Stimulated activated naive B cell treated with anti-CD40 and anti-IgM and Interleukin-4, amounts not matched to agents 10 μg/mL and 1 μg/mL and 100 μg/mL, for 72 hours (primary cell): ENCODE data around the gene RUNX3.

ENCODE experiments used
- ATAC-seq, 2 donors: fragments of 150-1000 bp; cut with Tn5 transposase; replicated peaks; 2 replicates each; pipeline ENCODE4 v1.10.0; 2021; ENCODE audit warnings: moderate library complexity in 1 of 2
- DNase-seq: peaks from one replicate; pipeline ENCODE4 v3.0.0; 2021
- H3K27ac Mint-ChIP-seq: one replicate; pipeline ENCODE4 v1.8.0; 2022; ENCODE audit warnings: mild to moderate bottlenecking, mixed read lengths
- H3K27me3 Mint-ChIP-seq, 2 donors: one replicate each; pipeline ENCODE4 v1.8.0; 2022; ENCODE audit warnings: mixed read lengths in 2 of 2
- H3K36me3 Mint-ChIP-seq, 2 donors: one replicate each; pipeline ENCODE4 v1.8.0; 2022; ENCODE audit warnings: mixed read lengths in 2 of 2, mild to moderate bottlenecking in 1 of 2
- H3K4me1 Mint-ChIP-seq, 2 donors: one replicate each; pipeline ENCODE4 v1.8.0; 2022; ENCODE audit warnings: mixed read lengths in 2 of 2, mild to moderate bottlenecking in 1 of 2
- H3K4me3 Mint-ChIP-seq, 2 donors: one replicate each; pipeline ENCODE4 v1.8.0; 2022; ENCODE audit warnings: mild to moderate bottlenecking in 2 of 2, mixed read lengths in 2 of 2, moderate library complexity in 1 of 2
- H3K9me3 Mint-ChIP-seq, 2 donors: one replicate each; pipeline ENCODE4 v1.8.0; 2022; ENCODE audit warnings: mixed read lengths in 2 of 2, mild to moderate bottlenecking in 1 of 2

The RUNX3 gene

GRCh38 chr1:24905355-24905978, 24.6 kb downstream of the RUNX3 start:
- H3K27me3 Mint-ChIP-seq: no peaks in the 10 kb centered on the region
- peaks cover 53 to 69% of the 10 kb centered on the region in 2 donors for H3K36me3 Mint-ChIP-seq
- no peaks in the 10 kb centered on the region for H3K9me3 Mint-ChIP-seq
- no peak for ATAC-seq
- H3K27ac Mint-ChIP-seq: peak overlapping the region; percentile 79
- no peak for DNase-seq
- peaks cover 42 to 61% of the 10 kb centered on the region in 2 donors for H3K4me1 Mint-ChIP-seq
- no peak overlapping the region for H3K4me3 Mint-ChIP-seq

DNA sequence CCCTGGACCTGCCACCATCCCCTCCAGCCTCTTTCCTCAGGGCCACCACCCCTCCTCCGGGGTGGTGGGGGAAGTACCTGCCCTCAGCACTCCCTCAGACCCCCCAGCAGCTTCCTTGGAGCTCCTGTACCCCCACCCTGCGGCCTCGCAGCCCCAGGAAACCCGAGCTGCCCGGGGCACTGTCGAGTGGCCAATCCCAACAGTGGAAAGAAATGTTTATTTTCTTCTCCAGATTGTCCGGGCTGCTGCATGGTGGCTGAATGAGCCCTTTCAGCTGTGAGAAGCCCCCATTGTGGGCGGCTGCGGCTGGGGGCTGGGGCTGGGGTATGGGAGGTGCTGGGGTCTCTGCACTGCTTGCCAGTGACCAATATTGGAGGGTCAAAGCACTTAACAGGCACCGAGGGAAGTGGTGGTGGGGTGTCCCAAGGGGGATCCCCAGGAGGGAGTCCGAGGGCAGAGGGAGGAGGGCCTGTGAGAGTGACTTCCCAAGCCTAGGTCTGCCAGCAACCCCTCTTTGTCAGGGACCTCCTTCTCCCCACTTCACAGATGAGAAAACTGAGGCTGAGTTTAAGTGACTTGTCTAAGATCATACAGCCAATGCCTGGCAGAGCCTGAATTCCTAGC, 25.2 kb downstream of the RUNX3 start:
- Mint-ChIP-seq H3K9me3 (no peaks in the 10 kb centered on the region), H3K27ac (peak overlapping the region; percentile 79), H3K4me1 (peaks cover 46 to 61% of the 10 kb centered on the region in 2 donors), H3K36me3 (peaks cover 54 to 72% of the 10 kb centered on the region in 2 donors), H3K27me3 (no peaks in the 10 kb centered on the region), H3K4me3 (no peak overlapping the region)
- no peak for DNase-seq
- no peak for ATAC-seq

- Mint-ChIP-seq H3K36me3 (peaks cover 51 to 72% of the 10 kb centered on the region in 2 donors), H3K9me3 (no peaks in the 10 kb centered on the region), H3K27me3 (no peaks in the 10 kb centered on the region), H3K27ac (peak overlapping the region; percentile 77), H3K4me1 (peaks cover 48 to 61% of the 10 kb centered on the region in 2 donors), H3K4me3 (peak overlapping the region in 1 of 2 donors; percentile 9)
- DNase-seq: no peak
- no peak for ATAC-seq
Observed at GRCh38 chr1:24903955-24904730, 25.9 kb downstream of the RUNX3 start.

DNA sequence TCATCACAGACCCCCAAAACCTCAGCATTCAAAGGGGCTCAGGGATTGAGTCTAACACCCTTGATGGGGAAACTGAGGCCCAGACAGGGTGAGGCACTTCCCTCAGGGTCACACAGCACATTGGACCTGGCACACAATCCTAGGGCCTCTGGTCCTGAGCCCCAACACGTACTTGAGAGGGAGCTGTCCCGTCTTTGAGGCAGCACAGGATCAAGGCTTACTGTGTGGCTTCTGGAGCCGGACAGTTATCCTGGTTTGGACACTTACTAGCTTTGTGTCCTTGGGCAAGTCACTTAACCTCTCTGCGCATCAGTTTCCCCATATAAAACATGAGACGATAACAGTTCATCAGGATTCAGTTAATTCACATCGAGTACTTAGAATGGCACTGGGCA, 26.5 kb downstream of the RUNX3 start:
- ATAC-seq (no peak), DNase-seq (no peak)
- H3K27me3 Mint-ChIP-seq: no peaks in the 10 kb centered on the region
- no peaks in the 10 kb centered on the region for H3K9me3 Mint-ChIP-seq
- peaks cover 49 to 66% of the 10 kb centered on the region in 2 donors for H3K4me1 Mint-ChIP-seq
- H3K27ac Mint-ChIP-seq: peak overlapping the region; percentile 69
- no peak overlapping the region for H3K4me3 Mint-ChIP-seq
- peaks cover 45 to 72% of the 10 kb centered on the region in 2 donors for H3K36me3 Mint-ChIP-seq

GRCh38 chr1:24903011-24903461, 27.0 kb downstream of the RUNX3 start:
- H3K36me3 Mint-ChIP-seq: peaks cover 48 to 75% of the 10 kb centered on the region in 2 donors
- H3K4me3 Mint-ChIP-seq: no peak overlapping the region
- H3K27me3 Mint-ChIP-seq: no peaks in the 10 kb centered on the region
- peak overlapping the region; percentile 88 for H3K27ac Mint-ChIP-seq
- ATAC-seq (no peak), DNase-seq (no peak)
- H3K4me1 Mint-ChIP-seq: peaks cover 52 to 69% of the 10 kb centered on the region in 2 donors
- no peaks in the 10 kb centered on the region for H3K9me3 Mint-ChIP-seq

GRCh38 chr1:24902471-24902891, 27.6 kb downstream of the RUNX3 start:
- Mint-ChIP-seq H3K4me3 (peak overlapping the region in 1 of 2 donors; percentile 40), H3K4me1 (peaks cover 51 to 66% of the 10 kb centered on the region in 2 donors)

DNA sequence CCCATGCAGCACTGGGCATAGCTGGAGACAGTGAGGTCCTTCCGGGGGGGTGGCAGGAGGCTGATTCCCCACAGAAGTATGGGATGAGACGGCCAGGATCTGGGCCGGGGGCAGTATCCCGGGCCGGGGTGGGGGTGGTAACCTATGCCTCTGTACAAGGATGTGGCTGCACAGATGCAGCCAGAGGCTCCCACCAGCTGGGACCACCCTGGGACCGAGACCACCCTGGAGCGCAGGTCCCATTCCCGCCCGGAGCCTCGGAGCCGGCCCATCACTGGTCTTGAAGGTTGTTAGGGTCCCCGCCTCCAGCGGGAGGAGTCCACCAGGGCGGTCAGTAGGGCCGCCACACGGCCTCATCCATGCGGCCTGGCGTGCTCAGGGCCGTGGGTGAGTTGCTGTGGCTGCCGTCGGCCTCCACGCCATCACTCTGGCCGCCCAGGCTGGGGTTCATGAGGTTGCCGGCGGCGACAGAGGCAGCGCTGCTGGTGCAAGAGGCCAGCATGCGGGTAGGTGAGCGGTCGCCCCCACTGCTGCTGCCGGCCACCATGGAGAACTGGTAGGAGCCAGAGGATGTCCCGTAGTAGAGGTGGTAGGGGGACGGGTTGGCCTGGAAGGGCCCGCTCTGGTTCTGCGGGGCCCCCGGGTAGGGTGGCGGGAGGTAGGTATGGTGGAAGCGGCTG, 28.1 kb downstream of the RUNX3 start:
- Mint-ChIP-seq H3K27ac (peak overlapping the region; percentile 93), H3K27me3 (no peaks in the 10 kb centered on the region), H3K4me3 (peak overlapping the region; percentile 39 to 40), H3K4me1 (peaks cover 50 to 64% of the 10 kb centered on the region in 2 donors), H3K36me3 (peaks cover 43 to 70% of the 10 kb centered on the region in 2 donors), H3K9me3 (no peaks in the 10 kb centered on the region)
- ATAC-seq (no peak), DNase-seq (no peak)

More at GRCh38 chr1:24902471-24902891, 27.6 kb downstream of the RUNX3 start:
- Mint-ChIP-seq H3K27me3 (no peaks in the 10 kb centered on the region), H3K27ac (peak overlapping the region; percentile 93), H3K9me3 (no peaks in the 10 kb centered on the region), H3K36me3 (peaks cover 43 to 73% of the 10 kb centered on the region in 2 donors)
- DNase-seq (no peak), ATAC-seq (no peak)

GRCh38 chr1:24900985-24901781, 28.9 kb downstream of the RUNX3 start:
- peaks cover 53 to 69% of the 10 kb centered on the region in 2 donors for H3K4me1 Mint-ChIP-seq
- H3K36me3 Mint-ChIP-seq: peaks cover 40 to 67% of the 10 kb centered on the region in 2 donors
- DNase-seq (no peak), ATAC-seq (peak; percentile 3 to 22)
- peak overlapping the region; percentile 93 for H3K27ac Mint-ChIP-seq
- peak overlapping the region; percentile 25 to 39 for H3K4me3 Mint-ChIP-seq
- no peaks in the 10 kb centered on the region for H3K9me3 Mint-ChIP-seq
- no peaks in the 10 kb centered on the region for H3K27me3 Mint-ChIP-seq

DNA sequence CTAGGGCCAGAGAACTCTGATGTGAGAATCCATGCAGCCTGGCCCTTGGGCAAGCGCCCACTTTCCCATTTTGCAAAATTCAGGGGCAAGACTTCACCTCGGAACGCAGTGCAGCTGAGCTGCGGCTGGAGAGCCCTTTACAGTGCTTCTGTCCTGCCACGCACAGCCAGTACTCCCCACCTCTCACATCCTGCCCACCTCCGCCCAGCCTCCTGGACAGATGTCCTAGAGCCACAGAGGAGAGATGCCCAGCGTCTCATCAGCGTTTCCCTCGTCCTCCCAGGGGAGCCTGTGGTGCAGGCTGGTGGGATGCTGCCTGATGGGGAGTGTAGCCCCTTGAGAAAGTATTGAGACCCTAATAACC, 29.6 kb downstream of the RUNX3 start:
- peaks cover 40 to 68% of the 10 kb centered on the region in 2 donors for H3K36me3 Mint-ChIP-seq
- no peaks in the 10 kb centered on the region for H3K27me3 Mint-ChIP-seq
- DNase-seq (no peak), ATAC-seq (no peak)
- H3K4me3 Mint-ChIP-seq: peak overlapping the region; percentile 14 to 50
- H3K4me1 Mint-ChIP-seq: peaks cover 54 to 71% of the 10 kb centered on the region in 2 donors
- no peaks in the 10 kb centered on the region for H3K9me3 Mint-ChIP-seq
- peak overlapping the region; percentile 84 for H3K27ac Mint-ChIP-seq

- ATAC-seq: peak; percentile 5 to 15
- no peak for DNase-seq
- H3K27ac Mint-ChIP-seq: peak overlapping the region; percentile 89
- peaks cover 52 to 71% of the 10 kb centered on the region in 2 donors for H3K4me1 Mint-ChIP-seq
- H3K27me3 Mint-ChIP-seq: no peaks in the 10 kb centered on the region
- no peaks in the 10 kb centered on the region for H3K9me3 Mint-ChIP-seq
- peak overlapping the region in 1 of 2 donors; percentile 52 for H3K4me3 Mint-ChIP-seq
- peaks cover 40 to 68% of the 10 kb centered on the region in 2 donors for H3K36me3 Mint-ChIP-seq
Observed at GRCh38 chr1:24899581-24900485, 30.2 kb downstream of the RUNX3 start.

GRCh38 chr1:24898909-24899439, 31.1 kb downstream of the RUNX3 start:
- ATAC-seq (peak; percentile 4 to 15), DNase-seq (no peak)
- H3K27ac Mint-ChIP-seq: peak overlapping the region; percentile 89
- H3K9me3 Mint-ChIP-seq: no peaks in the 10 kb centered on the region
- no peaks in the 10 kb centered on the region for H3K27me3 Mint-ChIP-seq
- peak overlapping the region; percentile 52 to 61 for H3K4me3 Mint-ChIP-seq
- peaks cover 36 to 68% of the 10 kb centered on the region in 2 donors for H3K36me3 Mint-ChIP-seq
- H3K4me1 Mint-ChIP-seq: peaks cover 51 to 74% of the 10 kb centered on the region in 2 donors

GRCh38 chr1:24898152-24898908, 31.7 kb downstream of the RUNX3 start:
- Mint-ChIP-seq H3K4me3 (peak overlapping the region; percentile 58 to 61), H3K4me1 (peaks cover 48 to 68% of the 10 kb centered on the region in 2 donors), H3K36me3 (peaks cover 34 to 65% of the 10 kb centered on the region in 2 donors), H3K27me3 (no peaks in the 10 kb centered on the region), H3K9me3 (no peaks in the 10 kb centered on the region), H3K27ac (peak overlapping the region; percentile 82)
- ATAC-seq (peak; percentile 43 to 58), DNase-seq (no peak)
